ENCODE data around the gene POU6F2. TPM values are rescaled to one million over a fixed set of nuclear protein-coding genes. Genes with fewer than 3 reads are reported as not detected.
"Not testable (repeated sequence)": the region's sequence is repeated elsewhere in the genome, so short reads cannot be mapped to it uniquely, and the experiment has no call there.

The POU6F2 gene
- total RNA-seq, 6 donors from 2014 or later: under 0.01 to 1.4 (median 0.24) TPM; not detected in 2

DNA sequence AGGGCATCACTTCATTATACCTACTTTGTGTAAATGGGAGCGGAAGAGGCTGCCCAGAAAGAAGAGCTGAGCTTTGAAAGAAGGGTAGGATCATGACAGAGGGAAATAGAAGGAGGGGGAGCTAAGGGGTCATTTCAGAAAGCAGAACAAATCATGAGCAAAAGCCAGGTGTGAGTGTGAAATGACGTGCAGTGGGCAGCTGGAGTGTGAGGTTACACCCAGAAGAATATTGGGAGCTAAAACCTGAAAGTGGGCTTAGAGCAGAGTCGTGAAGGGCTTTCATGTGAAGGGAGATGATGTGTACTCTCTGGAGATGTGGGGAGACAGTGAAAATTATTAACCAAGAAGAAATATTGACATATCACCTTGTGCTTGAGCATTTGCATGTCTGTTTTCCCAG, 343.5 kb downstream of the POU6F2 start:
- Histone ChIP-seq H3K36me3 (no peaks in the 10 kb centered on the region), H3K4me1 (no peaks in the 10 kb centered on the region), H3K27me3 (no peaks in the 10 kb centered on the region), H3K4me3 (no peak overlapping the region), H3K27ac (no peak overlapping the region), H3K9me3 (no peaks in the 10 kb centered on the region)
- ATAC-seq (ENCODE audit: low FRiP score in 2 of 2): no peak
- TF ChIP-seq, protein P1, sequence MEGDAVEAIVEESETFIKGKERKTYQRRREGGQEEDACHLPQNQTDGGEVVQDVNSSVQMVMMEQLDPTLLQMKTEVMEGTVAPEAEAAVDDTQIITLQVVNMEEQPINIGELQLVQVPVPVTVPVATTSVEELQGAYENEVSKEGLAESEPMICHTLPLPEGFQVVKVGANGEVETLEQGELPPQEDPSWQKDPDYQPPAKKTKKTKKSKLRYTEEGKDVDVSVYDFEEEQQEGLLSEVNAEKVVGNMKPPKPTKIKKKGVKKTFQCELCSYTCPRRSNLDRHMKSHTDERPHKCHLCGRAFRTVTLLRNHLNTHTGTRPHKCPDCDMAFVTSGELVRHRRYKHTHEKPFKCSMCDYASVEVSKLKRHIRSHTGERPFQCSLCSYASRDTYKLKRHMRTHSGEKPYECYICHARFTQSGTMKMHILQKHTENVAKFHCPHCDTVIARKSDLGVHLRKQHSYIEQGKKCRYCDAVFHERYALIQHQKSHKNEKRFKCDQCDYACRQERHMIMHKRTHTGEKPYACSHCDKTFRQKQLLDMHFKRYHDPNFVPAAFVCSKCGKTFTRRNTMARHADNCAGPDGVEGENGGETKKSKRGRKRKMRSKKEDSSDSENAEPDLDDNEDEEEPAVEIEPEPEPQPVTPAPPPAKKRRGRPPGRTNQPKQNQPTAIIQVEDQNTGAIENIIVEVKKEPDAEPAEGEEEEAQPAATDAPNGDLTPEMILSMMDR (IDR thresholded peaks at IDR 0.05): no peak
- TF ChIP-seq POLR2A (IDR thresholded peaks at IDR 0.05): no peak
- no peak for TF ChIP-seq POLR2AphosphoS5 (IDR thresholded peaks at IDR 0.05)
- no peak for TF ChIP-seq EP300 (IDR thresholded peaks at IDR 0.05)
- 62 to 63% methylated on average over 3 of the region's 3 CpGs for WGBS, 2 donors
- no peak for DNase-seq

DNA sequence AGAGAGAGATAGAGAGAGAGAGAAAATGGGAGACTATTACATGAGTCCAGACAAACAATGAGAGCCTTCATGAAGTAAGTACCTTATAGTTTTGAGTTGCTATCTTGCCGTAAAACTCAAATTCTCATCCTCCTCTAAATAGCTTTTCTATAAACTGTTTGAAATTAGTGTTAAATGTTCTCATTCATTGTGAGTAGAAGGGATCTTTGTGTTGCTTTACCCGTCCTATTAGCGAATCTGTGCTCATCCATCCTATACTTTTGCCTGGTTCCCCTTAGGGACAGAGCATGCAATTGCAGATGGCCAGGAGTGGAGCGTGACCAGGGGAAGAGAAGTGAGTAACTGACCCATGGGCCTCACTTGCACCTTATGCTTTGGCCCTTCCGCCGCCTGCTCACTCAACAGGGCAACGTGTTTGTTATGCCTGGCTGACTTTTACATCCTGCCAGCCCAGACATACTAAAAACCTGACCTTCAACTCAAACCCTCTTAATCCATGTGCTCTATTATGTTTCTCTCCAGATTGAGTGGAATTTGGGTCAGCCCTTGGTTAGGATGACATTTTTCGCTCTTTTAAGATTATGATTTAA, 344.3 kb downstream of the POU6F2 start:
- Histone ChIP-seq H3K9me3 (no peaks in the 10 kb centered on the region), H3K27me3 (no peaks in the 10 kb centered on the region), H3K4me1 (no peaks in the 10 kb centered on the region), H3K36me3 (no peaks in the 10 kb centered on the region), H3K27ac (no peak overlapping the region), H3K4me3 (no peak overlapping the region)
- 86 to 89% methylated on average over 8 of the region's 8 CpGs for WGBS, 2 donors
- no peak for DNase-seq
- no peak for TF ChIP-seq POLR2A (IDR thresholded peaks at IDR 0.05)
- TF ChIP-seq POLR2AphosphoS5 (IDR thresholded peaks at IDR 0.05): no peak
- TF ChIP-seq, protein P1 (IDR thresholded peaks at IDR 0.05): no peak
- no peak for TF ChIP-seq EP300 (IDR thresholded peaks at IDR 0.05)
- ATAC-seq (ENCODE audit: low FRiP score in 2 of 2): no peak

DNA sequence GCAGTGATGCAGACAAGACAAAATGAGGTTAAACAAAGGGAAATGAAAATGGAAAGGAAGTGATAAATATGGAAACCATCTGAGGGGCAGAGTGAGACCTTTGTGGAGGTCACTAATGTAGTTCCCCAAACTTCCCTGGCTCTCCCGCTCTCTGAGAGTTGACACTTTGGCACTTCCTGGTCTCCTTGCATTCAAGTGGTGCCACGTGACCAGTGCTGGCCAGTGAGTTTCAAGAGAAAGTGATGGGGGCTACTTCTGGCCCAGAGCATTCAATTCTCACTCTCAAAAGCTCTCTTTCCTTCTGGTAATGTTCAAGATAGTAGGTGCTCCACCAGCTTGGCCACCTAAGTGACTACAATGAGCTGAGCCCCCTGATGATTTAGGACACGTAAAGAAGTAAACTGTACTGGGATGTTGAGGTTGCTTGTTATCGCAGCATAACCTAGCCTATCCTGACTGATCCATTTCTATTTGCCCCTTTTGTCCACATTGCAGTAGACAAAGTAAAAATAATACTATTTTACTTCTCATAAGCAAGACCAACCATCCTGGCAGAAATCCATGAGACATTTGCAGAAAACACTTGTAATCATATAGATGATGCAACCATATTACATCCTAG, 346.5 kb downstream of the POU6F2 start:
- no peak overlapping the region for H3K4me3 ChIP-seq
- DNase-seq (no peak), ATAC-seq (ENCODE audit: low FRiP score in 2 of 2) (no peak)
- 74 to 88% methylated on average over 4 of the region's 4 CpGs for WGBS, 2 donors
- H3K4me1 ChIP-seq: no peaks in the 10 kb centered on the region
- H3K27ac ChIP-seq: no peak overlapping the region
- no peaks in the 10 kb centered on the region for H3K27me3 ChIP-seq
- TF ChIP-seq POLR2AphosphoS5 (IDR thresholded peaks at IDR 0.05): no peak
- no peak for TF ChIP-seq EP300 (IDR thresholded peaks at IDR 0.05)
- TF ChIP-seq POLR2A (IDR thresholded peaks at IDR 0.05): no peak
- TF ChIP-seq, protein P1 (IDR thresholded peaks at IDR 0.05): no peak
- no peaks in the 10 kb centered on the region for H3K9me3 ChIP-seq
- no peaks in the 10 kb centered on the region for H3K36me3 ChIP-seq

DNA sequence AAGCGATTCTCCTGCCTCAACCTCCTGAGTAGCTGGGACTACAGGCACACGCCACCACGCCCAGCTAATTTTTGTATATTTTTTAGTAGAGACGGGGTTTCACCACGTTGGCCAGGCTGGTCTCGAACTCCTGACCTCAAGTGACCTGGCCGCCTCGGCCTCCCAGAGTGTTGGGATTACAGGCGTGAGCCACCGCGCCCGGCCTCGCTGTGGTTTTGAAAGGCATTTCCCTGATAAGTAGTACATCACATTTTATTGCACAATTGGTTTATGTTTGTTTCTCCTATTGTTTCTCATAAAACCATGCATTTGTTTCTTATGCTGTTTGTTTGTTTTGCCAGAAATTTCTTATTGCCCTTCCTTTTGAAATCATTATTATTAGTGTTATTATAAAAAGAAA, 353.9 kb downstream of the POU6F2 start:
- WGBS, 2 donors: 81 to 83% methylated on average over 13 of the region's 13 CpGs
- H3K36me3 ChIP-seq; H3K27me3 ChIP-seq; H3K27ac ChIP-seq; H3K4me3 ChIP-seq; ATAC-seq (ENCODE audit: low FRiP score in 2 of 2); H3K9me3 ChIP-seq; H3K4me1 ChIP-seq: not testable (repeated sequence)
- DNase-seq: peak in 1 of 2 donors; percentile 59

DNA sequence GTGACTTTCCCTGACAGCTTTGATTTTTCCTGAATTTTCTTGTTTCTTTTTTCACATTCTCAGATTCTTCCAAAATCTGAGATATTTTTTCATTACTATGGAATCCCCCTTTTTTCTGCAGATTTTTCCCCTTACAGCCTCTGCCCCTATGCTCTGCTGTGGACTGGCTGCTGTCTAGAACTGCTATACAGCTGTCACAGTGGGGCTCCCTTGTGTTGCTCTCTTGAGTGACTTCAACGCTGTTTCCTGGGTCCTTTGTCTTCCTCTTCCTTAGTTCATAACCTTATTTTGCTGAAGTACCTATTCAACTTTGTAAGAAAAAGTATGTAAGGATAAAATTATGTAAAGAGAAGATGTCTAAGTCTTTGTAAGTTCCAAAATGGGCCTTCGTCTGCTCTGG, 354.4 kb downstream of the POU6F2 start:
- 82 to 86% methylated on average over 2 of the region's 2 CpGs for WGBS, 2 donors
- Histone ChIP-seq H3K4me3 (no peak overlapping the region), H3K27ac (no peak overlapping the region), H3K9me3 (no peaks in the 10 kb centered on the region), H3K36me3 (no peaks in the 10 kb centered on the region), H3K27me3 (no peaks in the 10 kb centered on the region), H3K4me1 (no peaks in the 10 kb centered on the region)
- no peak for DNase-seq
- TF ChIP-seq, protein P1 (IDR thresholded peaks at IDR 0.05): no peak
- TF ChIP-seq POLR2AphosphoS5 (IDR thresholded peaks at IDR 0.05): no peak
- TF ChIP-seq EP300 (IDR thresholded peaks at IDR 0.05): no peak
- no peak for TF ChIP-seq POLR2A (IDR thresholded peaks at IDR 0.05)
- ATAC-seq (ENCODE audit: low FRiP score in 2 of 2): no peak

Data from upper lobe of left lung (tissue), 6 donors.